Esophagus (tissue), 2 donors: ENCODE results near the gene IGFBPL1. TPM values are rescaled to one million over a fixed set of nuclear protein-coding genes. Genes with fewer than 3 reads are reported as not detected.

ENCODE experiments used
- H3K27ac ChIP-seq, 2 donors: one replicate each; pipeline ENCODE4 v1.5.1; 2013; ENCODE audit warnings: low read depth in 2 of 2, mild to moderate bottlenecking in 2 of 2, inconsistent platforms in 1 of 2, low read length in 1 of 2, moderate library complexity in 1 of 2
- H3K27me3 ChIP-seq, 2 donors: one replicate each; pipeline ENCODE4 v1.6.1; 2013; ENCODE audit warnings: low read length in 2 of 2, control low read depth in 1 of 2, mild to moderate bottlenecking in 1 of 2; ENCODE audit not compliant: insufficient read depth in 2 of 2, control insufficient read depth in 1 of 2
- H3K36me3 ChIP-seq, 2 donors: one replicate each; pipeline ENCODE4 v1.6.1; 2013; ENCODE audit warnings: low read length in 1 of 2; ENCODE audit not compliant: control insufficient read depth in 2 of 2, insufficient read depth in 2 of 2
- H3K4me1 ChIP-seq, 2 donors: one replicate each; pipeline ENCODE4 v1.6.1; 2013; ENCODE audit warnings: low read length in 1 of 2; ENCODE audit not compliant: control insufficient read depth in 2 of 2, insufficient read depth in 2 of 2
- H3K4me3 ChIP-seq, 2 donors: one replicate each; pipeline ENCODE4 v1.5.1; 2013; ENCODE audit warnings: low read length in 2 of 2, mild to moderate bottlenecking in 2 of 2, low read depth in 1 of 2, moderate library complexity in 1 of 2
- H3K9me3 ChIP-seq, 2 donors: one replicate each; pipeline ENCODE4 v1.6.1; 2013; ENCODE audit warnings: mild to moderate bottlenecking in 2 of 2, low read depth in 1 of 2, low read length in 1 of 2, moderate library complexity in 1 of 2; ENCODE audit not compliant: control insufficient read depth in 2 of 2, insufficient read depth in 1 of 2
- WGBS, 2 donors: extraction: QIAGEN DNeasy Blood & Tissue Kit; methylation state at CpG; one replicate each; pipeline ENCODE4 v1.1.7; 2013; 5-methylcytosine and 5-hydroxymethylcytosine counted together
- polyA plus RNA-seq, 2 donors: library from polyadenylated mRNA; stranded (reverse); fragments of 200-250 nt; gene quantifications; one replicate each; pipeline ENCODE4 v1.2.3, GENCODE V29; 2013
- donor health status: healthy with polysubstance abuse.
- donor health status: Bipolar disorder and iron deficiency.

The IGFBPL1 gene
- polyA plus RNA-seq, 2 donors = 0.02 TPM; not detected in 1

- WGBS, 2 donors = 68 to 69% methylated on average over 3 of the region's 3 CpGs
- Histone ChIP-seq H3K27ac (no peak overlapping the region), H3K4me3 (no peak overlapping the region), H3K4me1 (no peaks in the 10 kb centered on the region), H3K36me3 (no peaks in the 10 kb centered on the region), H3K9me3 (no peaks in the 10 kb centered on the region), H3K27me3 (no peaks in the 10 kb centered on the region)
These were observed 50.6 kb downstream of the IGFBPL1 start for GRCh38 chr9:38373679-38374078.

DNA sequence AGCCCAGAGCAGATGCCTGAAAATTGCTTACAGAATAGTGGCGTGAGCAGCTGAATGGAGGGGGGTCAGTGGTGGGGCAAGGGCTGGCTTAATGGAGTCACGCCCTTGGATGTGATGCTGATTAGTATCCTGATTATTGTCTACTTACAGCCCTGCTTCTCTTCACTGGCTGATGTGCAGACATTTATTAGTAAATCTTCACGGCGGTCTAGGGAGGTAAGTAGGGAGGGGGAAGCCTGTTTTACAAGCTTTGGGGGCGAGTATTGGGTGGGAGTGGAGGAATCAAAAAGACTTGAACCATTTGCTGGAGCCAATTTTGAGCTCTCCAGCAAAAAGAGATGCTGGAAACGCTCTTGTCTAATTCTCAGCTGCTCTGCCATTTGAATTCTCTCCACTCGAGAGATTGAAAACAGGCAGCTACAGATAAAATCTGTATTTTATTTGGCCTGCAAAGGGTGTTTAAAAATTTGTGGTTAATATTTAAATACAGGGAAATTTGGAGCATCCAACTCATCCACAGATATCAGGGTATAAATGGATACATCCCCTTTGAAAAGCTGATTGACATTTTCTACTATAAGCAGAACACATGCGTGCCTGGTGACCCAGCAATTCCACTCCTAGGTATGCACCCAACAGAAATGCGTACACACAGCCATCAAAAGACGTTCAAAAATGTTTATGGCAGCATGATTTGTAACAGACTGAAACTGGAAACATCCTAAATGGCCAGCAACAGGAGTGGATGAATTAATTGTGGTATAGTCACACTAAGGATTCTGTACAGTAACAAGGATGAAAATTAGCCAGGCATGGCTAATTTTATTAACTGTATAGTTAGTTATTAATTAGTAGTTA, 51.3 kb downstream of the IGFBPL1 start:
- H3K27me3 ChIP-seq = no peaks in the 10 kb centered on the region
- no peaks in the 10 kb centered on the region for H3K4me1 ChIP-seq
- no peak overlapping the region for H3K4me3 ChIP-seq
- H3K36me3 ChIP-seq = no peaks in the 10 kb centered on the region
- WGBS, 2 donors = 70 to 74% methylated on average over 10 of the region's 10 CpGs
- no peaks in the 10 kb centered on the region for H3K9me3 ChIP-seq
- H3K27ac ChIP-seq = no peak overlapping the region

- H3K36me3 ChIP-seq = no peaks in the 10 kb centered on the region
- H3K4me1 ChIP-seq = no peaks in the 10 kb centered on the region
- no peaks in the 10 kb centered on the region for H3K9me3 ChIP-seq
- H3K4me3 ChIP-seq = no peak overlapping the region
- no peak overlapping the region for H3K27ac ChIP-seq
- H3K27me3 ChIP-seq = no peaks in the 10 kb centered on the region
- 64 to 90% methylated on average over 2 of the region's 2 CpGs for WGBS, 2 donors
These were observed 52.8 kb downstream of the IGFBPL1 start for GRCh38 chr9:38371495-38371894.

- Histone ChIP-seq H3K4me1 (no peaks in the 10 kb centered on the region), H3K27ac (no peak overlapping the region), H3K9me3 (no peaks in the 10 kb centered on the region), H3K27me3 (no peaks in the 10 kb centered on the region), H3K36me3 (no peaks in the 10 kb centered on the region), H3K4me3 (no peak overlapping the region)
- 39 to 59% methylated on average over 4 of the region's 4 CpGs for WGBS, 2 donors
These were observed 54.1 kb downstream of the IGFBPL1 start for GRCh38 chr9:38370176-38370575.

GRCh38 chr9:38368731-38369130, 55.5 kb downstream of the IGFBPL1 start:
- H3K4me1 ChIP-seq = no peaks in the 10 kb centered on the region
- H3K9me3 ChIP-seq = no peaks in the 10 kb centered on the region
- WGBS, 2 donors = 64 to 70% methylated on average over 2 of the region's 2 CpGs
- H3K4me3 ChIP-seq = no peak overlapping the region
- no peak overlapping the region for H3K27ac ChIP-seq
- H3K27me3 ChIP-seq = no peaks in the 10 kb centered on the region
- H3K36me3 ChIP-seq = no peaks in the 10 kb centered on the region

GRCh38 chr9:38367898-38368297, 56.4 kb downstream of the IGFBPL1 start:
- H3K4me3 ChIP-seq = no peak overlapping the region

GRCh38 chr9:38363589-38363925, 60.7 kb downstream of the IGFBPL1 start:
- no peak overlapping the region for H3K27ac ChIP-seq
- no peaks in the 10 kb centered on the region for H3K36me3 ChIP-seq
- no peaks in the 10 kb centered on the region for H3K9me3 ChIP-seq
- no peaks in the 10 kb centered on the region for H3K27me3 ChIP-seq
- 69 to 80% methylated on average over 5 of the region's 5 CpGs for WGBS, 2 donors
- H3K4me3 ChIP-seq = no peak overlapping the region
- H3K4me1 ChIP-seq = no peaks in the 10 kb centered on the region

More at GRCh38 chr9:38367898-38368297, 56.4 kb downstream of the IGFBPL1 start:
- Histone ChIP-seq H3K27me3 (no peaks in the 10 kb centered on the region), H3K9me3 (no peaks in the 10 kb centered on the region), H3K36me3 (no peaks in the 10 kb centered on the region), H3K27ac (no peak overlapping the region), H3K4me1 (no peaks in the 10 kb centered on the region)

DNA sequence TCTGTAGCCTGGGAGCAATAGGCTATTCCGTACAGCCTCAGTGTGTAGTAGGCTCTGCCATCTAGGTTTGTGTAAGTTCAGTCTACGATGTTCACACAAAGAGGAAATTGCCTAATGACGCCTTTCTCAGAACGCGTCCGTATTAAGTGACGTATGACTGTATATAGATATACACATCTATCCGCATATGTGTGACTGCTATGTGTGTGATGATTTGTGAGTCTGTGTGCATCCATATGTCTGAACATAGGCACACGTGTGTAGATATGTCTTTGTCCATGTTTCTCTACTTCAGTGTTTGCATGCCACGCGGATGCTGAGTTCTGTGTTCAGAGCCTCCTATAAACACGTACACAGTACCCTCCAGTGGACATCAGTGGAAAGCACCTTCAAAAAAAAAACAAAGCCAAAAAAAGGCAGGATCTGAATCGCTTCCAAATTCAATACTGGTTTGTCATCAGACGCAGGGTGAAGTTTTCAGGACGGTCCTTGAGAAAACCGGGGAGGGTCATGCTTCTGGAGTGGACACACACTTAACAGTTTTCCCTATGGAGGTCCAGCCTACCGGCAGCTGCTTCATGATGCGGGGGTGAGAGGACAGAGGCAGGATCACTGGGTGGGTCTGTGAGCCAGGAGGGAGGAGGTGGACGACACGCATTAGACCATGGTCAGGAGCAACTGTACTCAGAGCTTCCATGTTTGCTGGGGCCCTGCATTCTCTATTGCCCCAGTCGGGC, 61.2 kb downstream of the IGFBPL1 start:
- Histone ChIP-seq H3K4me1 (no peaks in the 10 kb centered on the region), H3K4me3 (no peak overlapping the region), H3K9me3 (no peaks in the 10 kb centered on the region), H3K27ac (no peak overlapping the region), H3K36me3 (no peaks in the 10 kb centered on the region), H3K27me3 (no peaks in the 10 kb centered on the region)
- WGBS, 2 donors = 35% methylated on average over 21 of the region's 21 CpGs

DNA sequence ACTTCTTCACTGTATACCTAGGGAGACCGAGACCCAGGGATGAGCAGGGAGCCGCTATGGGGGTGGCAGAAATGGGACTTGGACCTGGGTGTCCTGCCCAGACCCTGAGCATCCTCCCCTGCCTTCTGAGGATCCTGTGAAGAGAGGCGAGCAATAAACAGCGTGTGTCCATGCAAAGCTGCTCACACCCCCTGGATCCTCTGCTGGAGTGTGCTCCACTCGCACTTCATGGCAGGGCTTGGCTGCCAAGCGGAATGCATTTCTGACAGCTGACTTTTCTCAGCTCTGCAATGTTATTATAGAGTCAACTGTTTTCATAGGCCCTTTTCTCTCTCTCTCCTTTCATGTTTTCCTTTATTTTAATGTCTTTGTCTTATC, 62.8 kb downstream of the IGFBPL1 start:
- Histone ChIP-seq H3K27ac (no peak overlapping the region), H3K9me3 (no peaks in the 10 kb centered on the region), H3K27me3 (no peaks in the 10 kb centered on the region), H3K4me3 (no peak overlapping the region), H3K36me3 (no peaks in the 10 kb centered on the region), H3K4me1 (no peaks in the 10 kb centered on the region)
- WGBS, 2 donors = 81 to 92% methylated on average over 6 of the region's 6 CpGs
